ENCODE measurements around the gene AKT2.
"Not testable (repeated sequence)": the region's sequence is repeated elsewhere in the genome, so short reads cannot be mapped to it uniquely, and the experiment has no call there.

Gene AKT2

DNA sequence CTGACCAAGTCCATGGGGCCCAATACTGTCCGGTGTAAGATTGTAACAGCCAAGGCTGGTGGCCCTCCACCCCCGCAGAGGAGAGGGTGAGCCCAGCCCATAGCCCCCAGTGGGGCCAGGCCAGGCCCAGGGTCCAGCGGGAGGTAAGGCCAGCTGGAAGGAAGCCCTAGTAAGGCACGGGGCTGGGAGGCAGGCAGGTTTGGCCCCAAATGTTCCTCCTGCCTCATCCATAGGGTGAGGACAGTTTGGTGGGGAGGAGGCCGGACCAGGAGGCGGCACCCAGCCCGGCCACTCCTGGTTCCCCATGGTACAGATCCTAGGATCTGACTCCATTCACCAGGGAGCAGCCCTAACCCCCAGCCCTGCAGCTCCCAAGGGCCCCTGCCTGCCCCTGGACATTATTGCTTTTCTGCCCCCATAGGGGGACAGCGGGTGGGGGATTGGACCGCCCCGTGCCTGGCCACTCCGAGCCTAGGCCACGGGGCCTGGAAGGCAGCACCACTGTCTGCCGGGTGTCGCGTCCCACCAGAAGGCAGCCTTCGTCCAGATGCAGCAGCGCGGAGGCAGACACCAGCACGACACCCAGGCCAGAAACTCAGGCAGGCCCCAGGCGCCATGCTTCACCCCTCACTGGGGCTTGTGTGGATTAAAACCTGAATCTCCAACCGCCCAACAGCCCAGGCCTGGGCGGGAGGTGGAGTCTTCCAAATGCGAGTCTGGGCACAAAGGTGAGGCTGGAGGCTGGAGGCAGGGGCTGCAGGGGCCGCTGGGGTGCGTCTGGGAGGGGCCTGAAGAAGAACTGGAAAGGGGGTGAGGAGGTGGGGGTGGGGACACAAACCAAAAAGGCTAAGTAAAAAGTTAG, 52.0 kb downstream of the AKT2 start:
- no peak for DNase-seq

DNA sequence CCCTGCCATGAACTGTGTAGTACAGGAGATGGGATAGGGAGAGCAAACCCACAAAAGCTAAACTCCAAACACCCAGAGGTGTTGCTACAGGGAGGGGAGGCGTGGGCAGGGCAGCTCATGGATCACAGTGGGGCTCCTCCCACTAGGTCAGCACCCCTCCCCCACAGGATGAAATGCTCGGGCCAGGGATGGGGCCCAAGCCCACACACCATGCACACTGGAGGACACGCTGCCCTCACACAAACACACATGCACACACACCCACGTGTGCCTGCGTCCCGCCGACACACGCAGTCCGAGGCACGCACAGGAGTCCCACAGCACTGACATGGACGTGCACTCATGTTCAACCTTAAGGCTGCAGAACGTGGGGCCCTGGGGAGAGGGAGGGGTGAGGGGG, 52.7 kb downstream of the AKT2 start:
- no peak for DNase-seq

GRCh38 chr19:40231544-40232424, 53.4 kb downstream of the AKT2 start:
- no peak for DNase-seq

- no peak for DNase-seq
These were observed 54.1 kb downstream of the AKT2 start for GRCh38 chr19:40231057-40231456.

- no peak for DNase-seq
These were observed 55.2 kb downstream of the AKT2 start for GRCh38 chr19:40229926-40230417.

DNA sequence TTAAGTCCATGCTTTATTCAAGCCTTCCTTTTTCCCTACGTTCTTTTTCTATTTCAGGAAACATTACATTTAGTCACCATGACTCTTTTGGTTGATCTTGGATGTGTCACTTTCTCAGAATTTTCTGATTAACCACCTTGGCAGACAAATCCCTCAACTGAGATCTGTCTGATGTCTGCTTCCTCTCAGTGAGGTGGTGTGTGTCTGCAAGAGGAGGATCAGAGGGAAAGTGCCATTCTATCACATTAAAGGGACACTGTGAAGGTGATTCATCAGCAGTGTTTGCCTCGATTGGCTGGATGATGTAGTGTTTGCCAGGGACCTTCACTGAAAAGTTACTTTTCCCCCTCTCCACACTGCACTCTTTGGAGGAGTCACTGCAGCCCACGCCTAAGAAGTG, 55.7 kb downstream of the AKT2 start:
- no peak for DNase-seq

- DNase-seq = no peak
These were observed 56.3 kb downstream of the AKT2 start for GRCh38 chr19:40228863-40229262.

GRCh38 chr19:40228346-40228745, 56.8 kb downstream of the AKT2 start:
- DNase-seq = no peak

- no peak for DNase-seq
These were observed 59.5 kb downstream of the AKT2 start for GRCh38 chr19:40225440-40226305.

GRCh38 chr19:40224342-40225150, 60.6 kb downstream of the AKT2 start:
- DNase-seq = no peak

- no peak for DNase-seq
These were observed 61.9 kb downstream of the AKT2 start for GRCh38 chr19:40223135-40223822.

DNA sequence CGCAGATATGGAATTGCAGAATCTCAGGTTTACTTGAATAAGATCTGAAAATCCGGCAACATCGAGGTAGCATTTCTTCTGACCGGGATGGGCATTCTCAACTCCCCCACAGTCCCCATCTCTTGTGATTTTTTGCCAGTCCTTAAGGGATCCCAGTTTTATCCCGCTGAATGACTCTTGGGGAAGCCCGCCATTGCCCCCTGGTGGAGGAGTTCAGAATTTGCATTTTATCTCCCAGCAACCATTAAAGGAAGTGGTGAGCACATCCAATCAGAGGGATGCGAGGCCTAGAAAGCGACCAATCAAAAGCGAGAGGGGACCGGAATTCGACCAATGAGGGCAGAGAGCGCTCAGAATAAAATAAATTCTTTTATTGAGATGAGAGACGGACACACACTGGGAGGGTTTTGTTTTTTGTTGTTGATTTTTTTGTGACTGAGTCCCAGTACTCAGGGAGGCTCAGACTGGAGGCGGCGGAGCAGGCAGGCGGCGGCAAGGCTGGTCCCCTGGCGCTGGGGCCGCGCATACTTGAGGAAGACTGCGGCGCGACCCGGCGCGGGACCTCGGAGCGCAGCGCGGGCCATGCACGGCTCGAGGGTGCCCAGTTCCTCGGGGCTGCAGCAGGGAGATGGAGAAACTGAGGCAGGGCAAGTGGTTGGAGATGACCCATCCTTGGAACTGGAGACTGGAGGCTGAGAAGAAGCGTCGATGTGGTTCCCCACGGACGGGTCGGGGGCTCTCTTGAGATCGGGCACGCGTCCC, 63.1 kb downstream of the AKT2 start:
- peak; percentile 86 for DNase-seq

DNA sequence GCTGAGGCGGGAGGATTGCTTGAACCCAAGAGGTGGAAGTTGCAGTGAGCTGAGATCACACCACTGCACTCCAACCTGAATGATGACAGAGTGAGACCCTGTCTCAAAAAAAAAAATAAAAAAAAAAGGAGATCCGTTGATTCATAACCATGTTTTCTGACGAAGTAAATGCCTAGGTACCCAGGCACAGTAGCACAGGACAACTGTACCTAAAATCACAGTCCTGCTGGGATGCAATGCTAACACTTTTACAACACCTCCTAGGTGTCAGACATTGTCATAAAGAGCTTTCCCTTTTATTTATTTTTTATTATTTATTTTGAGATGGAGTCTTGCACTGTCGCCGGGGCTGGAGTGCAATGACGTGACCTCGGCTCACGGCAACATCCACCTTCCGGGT, 64.5 kb downstream of the AKT2 start:
- DNase-seq = no peak

GRCh38 chr19:40219721-40220276, 65.3 kb downstream of the AKT2 start:
- DNase-seq = peak; percentile 32

- DNase-seq = not testable (repeated sequence)
These were observed 66.1 kb downstream of the AKT2 start for GRCh38 chr19:40219029-40219428.

DNA sequence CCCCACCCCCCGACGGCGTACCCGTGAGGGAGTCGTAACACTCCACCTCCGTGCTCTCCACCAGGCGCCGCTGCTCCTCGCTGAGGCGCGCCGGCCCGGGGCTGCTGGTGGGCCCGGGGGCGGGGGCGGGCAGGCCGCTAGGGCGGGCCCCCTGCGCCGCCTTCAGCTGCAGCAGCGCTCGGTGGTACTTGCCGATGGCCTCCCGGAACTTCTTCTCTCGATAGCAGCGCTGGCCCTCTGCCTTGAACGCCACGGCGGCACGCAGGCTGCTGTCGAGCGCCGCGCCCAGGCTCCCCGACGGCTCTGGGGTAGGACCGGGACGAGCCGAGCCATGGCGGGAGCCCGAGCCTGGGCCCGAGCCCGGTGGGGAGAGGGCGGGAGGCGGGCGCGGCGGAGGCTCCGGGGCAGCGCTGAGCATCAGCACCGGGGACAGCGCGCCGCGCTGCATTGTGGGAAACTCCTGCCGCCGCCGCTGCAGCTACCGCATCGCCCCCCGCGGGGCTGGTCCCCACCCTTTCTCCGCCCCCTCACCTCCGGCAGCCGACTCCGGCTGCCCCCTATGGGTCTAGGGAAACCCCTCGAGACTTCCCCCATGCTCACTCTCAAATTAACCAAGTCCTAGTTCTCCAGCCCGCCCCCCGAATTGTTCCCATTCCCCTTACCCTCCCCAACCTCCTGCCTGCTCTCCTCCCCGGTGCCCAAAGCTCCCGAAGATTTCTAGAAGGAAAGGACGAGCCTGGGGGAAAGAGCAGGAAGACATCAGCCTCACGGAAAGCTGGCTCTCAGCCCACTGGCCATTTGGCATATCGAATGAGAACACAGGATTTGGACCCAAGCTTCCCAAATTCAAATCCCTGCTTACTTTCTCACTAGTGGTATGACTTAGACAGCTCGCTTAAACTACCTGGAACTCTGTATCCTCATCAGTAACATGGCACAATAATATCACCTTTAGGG, 66.9 kb downstream of the AKT2 start, which contains the start of gene TTC9B:
TTC9B (minus strand) TSS at position 451 of the 957 bp plus-strand sequence; CDS start at position 448, 3 bp downstream.
- DNase-seq = no peak

GRCh38 chr19:40217027-40217810, 67.9 kb downstream of the AKT2 start:
- DNase-seq = no peak

DNA sequence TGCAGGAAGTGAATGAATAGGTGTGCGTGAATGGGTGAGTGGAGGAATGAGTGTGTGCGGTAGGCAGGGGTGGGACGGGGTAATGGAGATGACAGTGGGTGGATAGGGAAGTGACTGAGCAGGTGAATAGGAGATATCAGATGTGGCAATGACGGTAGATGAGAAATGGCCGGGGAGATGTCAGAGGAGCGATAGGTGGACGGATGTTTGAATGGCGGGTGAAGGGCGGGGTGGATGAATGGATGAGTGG, 68.4 kb downstream of the AKT2 start:
- no peak for DNase-seq
